Fibroblast of lung (primary cell): Measurements from ENCODE around the gene SFT2D3. TPM values are rescaled to one million over a fixed set of nuclear protein-coding genes. Genes with fewer than 3 reads are reported as not detected.

Experiments
- DNase-seq, 2 donors: peaks; one replicate each; pipeline versions ENCODE4 v3.0.0 to v3.0.0-alpha.2; 2010; ENCODE audit warnings: low read depth in 2 of 2
- H2AFZ ChIP-seq: 2 replicates; pipeline ENCODE4 v1.5.1; 2012; ENCODE audit warnings: low read length, control low read depth, inconsistent platforms
- H3K27ac ChIP-seq: 2 replicates; pipeline ENCODE4 v1.5.1; 2011; ENCODE audit warnings: low read length, control low read depth; ENCODE audit not compliant: insufficient read depth
- H3K27me3 ChIP-seq: 2 replicates; pipeline ENCODE4 v1.5.1; 2011; ENCODE audit warnings: mild to moderate bottlenecking, low read length; ENCODE audit not compliant: control insufficient read depth, insufficient read depth
- H3K36me3 ChIP-seq: 2 replicates; pipeline ENCODE4 v1.5.1; 2011; ENCODE audit warnings: low read length; ENCODE audit not compliant: control insufficient read depth, insufficient read depth
- H3K4me1 ChIP-seq: 2 replicates; pipeline ENCODE4 v1.5.1; 2011; ENCODE audit warnings: low read length; ENCODE audit not compliant: control insufficient read depth, insufficient read depth; ENCODE audit errors: extremely low read depth
- H3K4me2 ChIP-seq: 2 replicates; pipeline ENCODE4 v1.5.1; 2011; ENCODE audit warnings: low read length, control low read depth; ENCODE audit not compliant: insufficient read depth; ENCODE audit errors: extremely low read depth
- H3K4me3 ChIP-seq, 4 experiments: fragments of 200-600 bp in 1 of 4; sonication (generic) in 1 of 4; replicated peaks in 1 of 4; 2 replicates each; pipeline ENCODE4 v1.5.1; 2011 to 2016; ENCODE audit warnings: low read length in 4 of 4, low read depth in 3 of 4, mild to moderate bottlenecking in 3 of 4, control low read depth in 2 of 4, inconsistent platforms in 1 of 4, mixed read lengths in 1 of 4; ENCODE audit not compliant: insufficient read depth in 1 of 4; ENCODE audit errors: control extremely low read depth in 1 of 4
- H3K79me2 ChIP-seq: 2 replicates; pipeline ENCODE4 v1.5.1; 2012; ENCODE audit warnings: mild to moderate bottlenecking, low read length, inconsistent platforms; ENCODE audit not compliant: control insufficient read depth, insufficient read depth
- H3K9ac ChIP-seq: 2 replicates; pipeline ENCODE4 v1.5.1; 2011; ENCODE audit warnings: mild to moderate bottlenecking, low read length, control low read depth; ENCODE audit not compliant: insufficient read depth
- H3K9me3 ChIP-seq: 2 replicates; pipeline ENCODE4 v1.5.1; 2012; ENCODE audit warnings: low read depth, low read length; ENCODE audit not compliant: control insufficient read depth, insufficient read depth
- H4K20me1 ChIP-seq: 2 replicates; pipeline ENCODE4 v1.5.1; 2011; ENCODE audit warnings: low read length; ENCODE audit not compliant: control insufficient read depth, insufficient read depth; ENCODE audit errors: extremely low read depth
- EZH2 ChIP-seq: IDR thresholded peaks from 2 replicates; pipeline ENCODE4 v1.5.1; 2012; ENCODE audit warnings: low read length, control low read depth, mild to moderate bottlenecking; ENCODE audit errors: missing control alignments
- polyA plus RNA-seq, 2 donors: library from polyadenylated mRNA; depleted of rRNA in 1 of 2; stranded (reverse) in 1 of 2; unstranded in 1 of 2; fragments of >200 nt; gene quantifications; 2 replicates each; pipeline ENCODE4 v1.2.1, GENCODE V29; 2011 to 2012; ENCODE audit warnings: missing spikeins in 1 of 2
- total RNA-seq: library from RNA; depleted of rRNA; stranded (reverse); fragments of >200 nt; gene quantifications from 2 replicates; pipeline ENCODE4 v1.2.1, GENCODE V29; 2014
- TF ChIP-seq, protein P1 (sequence below), 2 donors: IDR thresholded peaks in 1 of 2; conservative IDR thresholded peaks in 1 of 2; 1 replicate in 1 of 2; 2 replicates in 1 of 2; pipeline ENCODE4 v1.5.1; 2011 to 2012; ENCODE audit warnings: low read length in 2 of 2, control low read depth in 1 of 2, inconsistent platforms in 1 of 2, low read depth in 1 of 2, mild to moderate bottlenecking in 1 of 2

Gene SFT2D3
- total and polyA plus RNA-seq, 2 donors (not counting 1 experiment from before 2014, with no cell fraction given): 4.1 to 5.5 TPM

DNA sequence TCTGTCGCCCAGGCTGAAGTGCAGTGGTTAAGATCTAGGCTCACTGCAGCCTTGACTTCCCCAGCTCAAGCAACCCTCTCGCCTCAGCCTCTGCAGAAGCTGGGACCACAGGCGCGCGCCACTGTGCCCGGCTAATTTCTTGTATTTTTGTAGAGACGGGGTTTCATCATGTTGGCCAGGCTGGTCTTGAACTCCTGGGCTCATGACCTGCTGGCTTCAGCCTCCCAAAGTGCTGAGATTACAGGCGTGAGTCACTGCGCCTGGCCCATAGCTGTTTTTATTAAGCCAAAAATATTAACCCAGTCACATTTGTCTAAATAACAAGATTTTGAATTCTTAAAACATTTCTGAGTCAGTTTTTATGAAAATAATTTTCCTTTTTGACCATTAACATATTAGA is 6.3 kb upstream of the SFT2D3 start:
- Histone ChIP-seq H3K9me3 (no peaks in the 10 kb centered on the region), H3K4me1 (no peaks in the 10 kb centered on the region), H3K79me2 (no peaks in the 10 kb centered on the region), H3K36me3 (no peaks in the 10 kb centered on the region), H2AFZ (no peak overlapping the region), H3K27ac (no peak overlapping the region), H3K4me3 (no peak overlapping the region), H3K27me3 (no peaks in the 10 kb centered on the region), H4K20me1 (no peaks in the 10 kb centered on the region), H3K9ac (no peak overlapping the region), H3K4me2 (no peak overlapping the region)
- DNase-seq: no peak
- TF ChIP-seq, protein P1, sequence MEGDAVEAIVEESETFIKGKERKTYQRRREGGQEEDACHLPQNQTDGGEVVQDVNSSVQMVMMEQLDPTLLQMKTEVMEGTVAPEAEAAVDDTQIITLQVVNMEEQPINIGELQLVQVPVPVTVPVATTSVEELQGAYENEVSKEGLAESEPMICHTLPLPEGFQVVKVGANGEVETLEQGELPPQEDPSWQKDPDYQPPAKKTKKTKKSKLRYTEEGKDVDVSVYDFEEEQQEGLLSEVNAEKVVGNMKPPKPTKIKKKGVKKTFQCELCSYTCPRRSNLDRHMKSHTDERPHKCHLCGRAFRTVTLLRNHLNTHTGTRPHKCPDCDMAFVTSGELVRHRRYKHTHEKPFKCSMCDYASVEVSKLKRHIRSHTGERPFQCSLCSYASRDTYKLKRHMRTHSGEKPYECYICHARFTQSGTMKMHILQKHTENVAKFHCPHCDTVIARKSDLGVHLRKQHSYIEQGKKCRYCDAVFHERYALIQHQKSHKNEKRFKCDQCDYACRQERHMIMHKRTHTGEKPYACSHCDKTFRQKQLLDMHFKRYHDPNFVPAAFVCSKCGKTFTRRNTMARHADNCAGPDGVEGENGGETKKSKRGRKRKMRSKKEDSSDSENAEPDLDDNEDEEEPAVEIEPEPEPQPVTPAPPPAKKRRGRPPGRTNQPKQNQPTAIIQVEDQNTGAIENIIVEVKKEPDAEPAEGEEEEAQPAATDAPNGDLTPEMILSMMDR (conservative IDR thresholded peaks at IDR 0.05 in 1 of 2, IDR thresholded peaks at IDR 0.05 in 1 of 2; ENCODE audit: low read depth in 1 of 2, low read length in 2 of 2): no peak
- TF ChIP-seq EZH2: no peak

DNA sequence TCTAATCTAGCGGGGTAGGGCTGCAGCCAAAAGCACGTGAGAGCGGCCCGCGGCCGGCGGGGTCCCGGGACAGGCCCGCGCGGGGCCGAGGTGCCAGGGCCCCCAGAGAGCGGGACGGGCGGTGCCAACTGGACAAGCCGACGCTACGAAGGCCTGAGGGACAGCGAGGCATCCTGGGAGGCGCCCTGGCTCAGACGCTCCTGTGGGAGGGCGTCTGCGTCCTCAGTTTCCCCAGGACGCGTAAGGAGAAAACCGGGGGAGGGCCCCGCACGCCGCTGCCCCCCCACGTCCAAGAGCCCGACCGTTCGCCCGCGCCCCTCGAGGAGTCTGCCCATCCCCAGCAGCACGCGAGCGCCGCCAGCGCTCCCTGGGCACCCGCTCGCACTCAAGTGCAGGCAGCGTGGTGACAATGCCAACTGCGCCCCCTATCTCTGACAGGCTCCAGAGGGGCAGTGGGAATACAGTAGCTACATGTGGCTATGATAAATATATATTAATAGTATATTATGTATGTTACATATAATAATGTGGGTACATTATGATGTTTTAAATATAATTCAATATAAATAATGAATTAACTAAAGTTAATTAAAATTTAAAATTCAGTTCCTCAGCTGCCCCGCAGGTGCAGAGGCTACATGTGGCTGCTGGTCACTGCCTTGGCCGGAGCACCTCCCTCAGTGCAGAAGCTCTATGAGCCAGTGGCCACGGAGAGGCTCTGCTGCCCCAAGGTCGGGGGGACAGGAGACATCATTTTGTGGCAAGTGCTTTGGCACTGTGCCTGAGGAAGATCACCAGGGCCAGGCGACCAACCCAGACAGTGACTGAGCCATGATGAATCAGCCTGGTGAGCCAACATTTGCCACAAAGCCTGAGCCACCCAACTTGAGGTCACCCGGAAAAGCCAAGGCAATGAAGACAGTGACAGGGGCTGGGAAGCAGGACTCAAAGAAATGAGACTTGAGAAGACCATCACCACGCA is 5.5 kb upstream of the SFT2D3 start:
- peak; percentile 46 to 59 for DNase-seq
- no peaks in the 10 kb centered on the region for H3K36me3 ChIP-seq
- no peaks in the 10 kb centered on the region for H3K79me2 ChIP-seq
- H3K27ac ChIP-seq: no peak overlapping the region
- peak overlapping the region in 1 of 4 experiments; percentile 2 for H3K4me3 ChIP-seq
- H3K9me3 ChIP-seq: no peaks in the 10 kb centered on the region
- H3K9ac ChIP-seq: no peak overlapping the region
- no peaks in the 10 kb centered on the region for H3K27me3 ChIP-seq
- no peaks in the 10 kb centered on the region for H4K20me1 ChIP-seq
- TF ChIP-seq EZH2: no peak
- TF ChIP-seq, protein P1 (conservative IDR thresholded peaks at IDR 0.05 in 1 of 2, IDR thresholded peaks at IDR 0.05 in 1 of 2; ENCODE audit: low read depth in 1 of 2, low read length in 2 of 2): peak in 1 of 2 donors; percentile 44
- H2AFZ ChIP-seq: no peak overlapping the region
- peaks cover 3% of the 10 kb centered on the region for H3K4me1 ChIP-seq
- H3K4me2 ChIP-seq: peak overlapping the region; percentile 23

DNA sequence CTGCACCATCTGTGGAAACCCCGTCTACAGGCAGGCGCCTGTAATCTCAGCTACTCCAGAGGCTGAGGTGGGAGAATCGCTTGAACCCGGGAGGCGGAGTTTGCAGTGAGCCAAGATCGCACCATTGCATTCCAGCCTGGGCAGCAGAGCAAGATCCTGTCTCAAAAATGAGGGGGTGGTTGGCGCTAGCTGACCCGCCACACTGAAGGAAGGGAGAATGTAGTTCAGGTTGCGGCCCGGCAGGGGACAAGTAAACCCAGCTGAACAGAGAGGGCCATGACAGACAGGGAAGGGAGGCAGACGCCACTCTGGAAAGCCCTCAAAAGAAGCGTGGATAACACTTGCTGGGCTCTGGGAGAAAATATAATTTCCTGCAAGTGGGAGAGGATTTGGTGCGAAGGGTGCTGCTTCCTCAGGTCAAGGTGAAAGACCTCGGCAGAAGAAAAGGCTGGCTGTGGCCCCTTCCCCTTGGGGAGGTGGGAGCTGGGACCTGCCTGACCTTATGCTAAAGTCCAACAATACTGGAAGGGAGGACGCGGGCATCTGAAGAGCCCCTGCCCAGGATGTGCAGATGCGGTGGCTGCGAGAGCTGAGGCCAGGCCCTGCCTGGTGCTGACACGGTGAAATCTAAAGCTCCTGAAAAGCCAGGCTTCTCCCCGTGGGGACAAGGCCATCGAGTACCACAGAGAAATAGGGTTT is 3.7 kb upstream of the SFT2D3 start:
- Histone ChIP-seq H3K9ac (no peak overlapping the region), H3K79me2 (peaks cover 2% of the 10 kb centered on the region), H3K9me3 (no peaks in the 10 kb centered on the region), H3K27me3 (no peaks in the 10 kb centered on the region), H2AFZ (no peak overlapping the region), H3K4me2 (no peak overlapping the region), H3K4me1 (peaks cover 5% of the 10 kb centered on the region), H3K27ac (no peak overlapping the region), H3K4me3 (no peak overlapping the region), H4K20me1 (no peaks in the 10 kb centered on the region), H3K36me3 (no peaks in the 10 kb centered on the region)
- TF ChIP-seq, protein P1 (conservative IDR thresholded peaks at IDR 0.05 in 1 of 2, IDR thresholded peaks at IDR 0.05 in 1 of 2; ENCODE audit: low read depth in 1 of 2, low read length in 2 of 2): no peak
- no peak for TF ChIP-seq EZH2
- DNase-seq: no peak
